T-helper 22 cell (primary cell): ENCODE results near the gene EMC1.
A peak's percentile ranks its signal among the peaks of the same experiment; 100 is the strongest.
"Not testable (repeated sequence)": the region's sequence is repeated elsewhere in the genome, so short reads cannot be mapped to it uniquely, and the experiment has no call there.

Source experiments
- DNase-seq: peaks from one replicate; pipeline ENCODE4 v3.0.0-alpha.2; 2020; ENCODE audit warnings: low read depth

Gene EMC1

DNA sequence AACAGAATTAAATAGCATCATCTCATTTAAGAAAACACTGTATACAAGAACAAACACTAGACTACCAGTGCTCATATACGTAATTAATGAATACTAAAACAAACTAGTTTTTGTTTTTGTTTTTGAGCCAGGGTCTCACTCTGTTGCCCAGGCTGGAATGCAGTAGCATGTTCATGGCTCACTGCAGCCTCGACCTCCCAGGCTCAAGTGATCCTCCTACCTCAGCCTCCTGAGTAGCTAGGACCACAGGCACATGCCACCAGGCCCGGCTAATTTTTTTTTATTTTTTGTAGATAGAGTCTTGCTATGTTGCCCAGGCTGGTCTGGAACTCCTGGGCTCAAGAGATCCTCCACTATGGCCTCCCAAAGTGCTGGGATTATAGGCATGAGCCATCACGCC is 34.7 kb downstream of the EMC1 start:
- DNase-seq = not testable (repeated sequence)

GRCh38 chr1:19213580-19213979 is 37.7 kb downstream of the EMC1 start:
- no peak for DNase-seq

DNA sequence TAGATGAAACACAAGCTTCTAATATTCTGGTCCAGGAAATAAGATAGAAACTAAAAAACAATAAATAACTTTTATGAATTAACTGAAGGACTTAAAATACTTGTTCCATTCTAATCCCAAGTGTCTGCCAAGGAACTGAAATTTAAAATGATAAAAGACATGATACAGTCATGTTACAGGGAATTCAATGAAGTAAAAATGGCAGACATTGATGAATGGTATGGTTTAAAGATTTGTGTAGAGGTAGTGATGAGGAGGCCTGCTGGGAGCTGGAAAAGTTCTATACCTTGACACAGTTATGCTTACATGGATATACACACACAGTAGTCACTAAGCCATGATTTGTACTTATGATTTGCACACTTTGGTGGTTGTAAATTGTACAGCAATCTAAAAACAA is 39.2 kb downstream of the EMC1 start:
- no peak for DNase-seq

GRCh38 chr1:19210772-19211549 is 40.4 kb downstream of the EMC1 start:
- no peak for DNase-seq

DNA sequence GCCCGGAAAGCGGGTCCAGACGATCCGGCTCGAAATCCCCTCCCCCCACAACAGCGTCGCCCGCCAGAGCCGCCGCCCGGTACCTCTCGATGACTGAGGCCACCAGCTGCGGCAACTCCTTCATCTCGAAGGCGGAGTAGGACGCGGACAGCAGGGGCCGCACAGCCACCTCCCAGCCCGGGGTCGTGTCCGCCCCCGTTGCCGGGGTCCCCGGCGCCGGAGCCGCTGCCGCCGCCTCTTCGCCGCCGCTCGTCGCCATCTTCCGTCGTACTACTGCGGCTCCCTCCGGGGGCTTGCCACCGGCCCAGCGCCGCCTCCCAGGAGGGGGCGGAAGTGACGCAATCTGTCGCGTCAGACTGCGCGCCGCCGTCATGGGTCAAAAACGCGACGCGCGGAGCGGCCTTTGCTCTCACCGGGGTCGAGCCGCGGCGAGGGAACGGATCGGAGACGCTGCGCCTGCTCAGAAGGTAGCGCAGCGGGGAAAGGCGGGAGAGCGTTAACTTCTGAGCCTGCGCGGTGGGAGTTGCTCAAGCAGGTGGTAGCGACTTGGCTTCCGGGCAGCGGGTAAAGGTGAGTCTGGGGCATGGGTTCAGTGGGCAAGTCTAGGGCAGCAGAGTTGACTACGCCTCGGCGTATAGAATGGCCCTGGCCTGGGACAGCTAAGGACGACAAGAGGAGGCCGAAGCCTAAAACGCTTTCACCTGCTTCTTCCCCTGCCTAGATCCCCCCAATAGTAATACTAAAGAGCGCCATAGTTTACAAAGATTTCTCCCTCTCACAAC is 41.1 kb downstream of the EMC1 start, which contains the start of gene UBR4:
Gene UBR4, minus strand, starts transcription at position 277 of the 782 bp plus-strand sequence. Its CDS starts 18 bp downstream, at position 259.
- peak; percentile 94 for DNase-seq

DNA sequence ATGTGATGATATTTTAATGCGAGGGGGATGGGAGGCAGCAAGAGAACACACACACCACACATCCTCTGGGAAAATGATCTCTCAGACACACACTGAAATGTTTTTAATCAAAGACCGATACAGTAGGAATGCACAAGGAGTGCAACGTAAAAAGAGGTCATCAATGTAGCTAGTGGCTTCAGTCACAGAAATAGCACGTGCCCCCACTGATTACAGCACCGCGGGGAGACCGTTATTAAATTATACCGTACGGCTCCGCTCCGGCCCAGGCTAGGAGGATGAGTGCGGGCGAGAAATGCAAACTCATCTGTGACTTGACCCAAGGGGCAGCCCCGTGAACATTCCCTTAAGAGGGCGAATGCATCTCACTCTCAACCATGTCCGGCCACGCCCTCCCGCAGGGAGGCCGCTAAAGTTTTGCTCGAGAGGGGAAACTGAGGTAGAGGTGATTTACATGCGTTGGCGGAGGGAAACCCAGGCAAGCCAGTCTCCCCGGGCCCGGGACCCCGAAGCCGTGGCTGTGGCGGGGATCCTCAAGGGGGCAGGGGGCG is 41.8 kb downstream of the EMC1 start:
- peak; percentile 16 for DNase-seq

GRCh38 chr1:19208710-19209438 is 42.5 kb downstream of the EMC1 start:
- no peak for DNase-seq

DNA sequence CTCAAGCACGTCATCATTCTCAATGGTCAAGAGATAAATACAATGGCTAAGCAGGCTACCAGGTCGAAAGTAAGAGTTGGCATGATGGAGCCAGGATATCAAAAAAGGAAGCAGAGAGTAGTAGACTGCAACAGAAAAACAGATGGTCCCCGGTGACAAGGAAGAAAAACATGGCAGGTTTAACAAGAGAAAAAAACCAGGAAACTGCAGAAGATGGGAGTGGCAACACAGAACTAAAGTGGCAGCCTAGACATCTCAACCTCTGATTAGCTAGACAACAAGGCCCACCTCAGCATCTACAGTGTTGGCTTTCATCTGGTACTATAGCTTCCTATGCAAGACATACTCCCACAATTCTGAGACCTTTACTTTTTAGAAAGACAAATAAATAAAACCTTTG is 44.4 kb downstream of the EMC1 start:
- DNase-seq = no peak

GRCh38 chr1:19205845-19206244 is 45.5 kb downstream of the EMC1 start:
- DNase-seq = no peak

GRCh38 chr1:19205403-19205802 is 45.9 kb downstream of the EMC1 start:
- DNase-seq = no peak

GRCh38 chr1:19204446-19205266 is 46.7 kb downstream of the EMC1 start:
- no peak for DNase-seq

DNA sequence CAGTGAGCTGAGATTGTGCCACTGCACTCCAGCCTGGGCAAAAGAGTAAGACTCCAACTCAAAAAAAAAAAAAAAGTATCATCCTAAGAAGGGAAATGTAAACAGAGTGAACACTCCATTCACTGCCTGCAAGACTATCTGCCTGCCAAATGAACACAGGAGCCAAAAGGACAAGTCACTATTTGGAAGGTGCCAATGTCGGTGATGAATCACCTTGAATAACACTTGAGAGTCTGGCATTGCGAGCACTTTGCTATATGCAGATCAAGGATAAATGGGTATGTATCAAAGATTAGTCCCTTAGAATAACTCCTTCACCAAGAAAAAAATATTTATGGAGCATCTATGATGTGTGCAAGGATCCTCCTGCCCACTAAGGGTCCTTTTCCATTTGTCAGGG is 47.9 kb downstream of the EMC1 start:
- no peak for DNase-seq

GRCh38 chr1:19202396-19202795 is 48.9 kb downstream of the EMC1 start:
- no peak for DNase-seq

- no peak for DNase-seq
These were observed 51.2 kb downstream of the EMC1 start for GRCh38 chr1:19199969-19200604.

DNA sequence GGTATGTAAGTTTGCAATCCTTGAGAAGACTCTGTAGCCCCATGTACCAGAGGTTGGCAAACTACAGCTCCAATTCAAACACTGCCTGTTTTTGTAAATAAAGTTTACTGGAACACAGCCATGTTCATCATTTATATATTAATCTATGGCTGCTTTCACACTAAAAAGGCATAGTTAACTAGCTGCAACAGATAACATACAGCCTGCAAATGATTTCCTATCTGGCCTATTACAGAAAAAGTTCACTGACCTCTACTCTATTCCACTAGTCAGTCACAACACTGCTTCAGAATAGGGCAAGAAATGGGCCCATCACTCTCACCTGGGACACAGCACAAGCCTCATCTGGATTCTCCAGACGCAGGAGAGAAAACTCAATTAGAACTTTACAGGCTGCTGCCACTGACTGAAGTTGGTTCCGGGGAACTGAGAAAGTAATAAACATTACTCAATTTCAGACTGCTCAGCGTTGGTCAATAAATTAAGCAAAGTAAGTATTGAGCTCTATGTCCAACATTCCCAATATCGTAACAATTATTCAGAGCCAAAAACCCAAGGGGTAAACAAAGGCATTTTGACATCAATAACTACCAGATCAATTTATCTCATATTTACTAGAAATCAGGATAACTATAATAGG is 51.9 kb downstream of the EMC1 start:
- DNase-seq = no peak

DNA sequence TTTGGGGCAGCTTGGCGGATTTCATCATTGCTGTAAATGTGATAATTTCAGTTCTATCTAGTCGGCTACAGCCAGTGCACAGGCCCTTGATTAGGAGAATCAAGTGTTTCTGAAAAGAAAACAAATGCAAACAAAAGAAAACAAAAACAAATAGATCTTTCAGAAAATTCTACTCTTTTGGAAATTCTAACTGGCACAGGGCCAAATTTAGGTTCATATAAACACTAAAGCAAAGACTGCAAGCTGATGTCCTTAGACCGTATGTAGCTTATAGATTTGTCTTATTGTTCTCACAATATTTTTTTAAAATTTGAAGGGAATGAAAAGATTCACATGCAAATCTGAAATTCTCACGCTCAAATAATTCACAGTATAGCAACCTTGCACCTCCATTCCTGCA is 52.5 kb downstream of the EMC1 start:
- no peak for DNase-seq

DNA sequence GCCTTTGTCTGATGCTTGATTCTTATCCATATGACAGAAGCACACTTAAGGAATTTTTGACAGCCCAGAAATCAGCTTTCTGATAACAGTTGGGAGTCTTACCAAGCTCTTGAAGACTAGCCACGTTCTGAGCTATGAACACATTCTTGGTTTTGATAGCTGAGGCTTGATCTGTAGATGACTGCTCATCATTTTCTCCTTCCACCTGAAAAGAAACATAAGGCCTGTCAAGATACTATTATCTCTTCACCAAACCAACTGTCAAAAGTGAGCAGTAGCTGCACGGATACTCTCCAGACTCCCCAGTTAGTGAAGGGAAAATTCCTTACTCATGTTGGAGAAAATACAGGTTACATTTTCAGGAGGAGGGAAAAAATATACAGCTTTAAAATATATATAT is 53.5 kb downstream of the EMC1 start:
- DNase-seq = no peak

- DNase-seq = no peak
These were observed 55.0 kb downstream of the EMC1 start for GRCh38 chr1:19196331-19196730.

GRCh38 chr1:19193004-19193403 is 58.3 kb downstream of the EMC1 start:
- no peak for DNase-seq

GRCh38 chr1:19191811-19192210 is 59.5 kb downstream of the EMC1 start:
- no peak for DNase-seq

DNA sequence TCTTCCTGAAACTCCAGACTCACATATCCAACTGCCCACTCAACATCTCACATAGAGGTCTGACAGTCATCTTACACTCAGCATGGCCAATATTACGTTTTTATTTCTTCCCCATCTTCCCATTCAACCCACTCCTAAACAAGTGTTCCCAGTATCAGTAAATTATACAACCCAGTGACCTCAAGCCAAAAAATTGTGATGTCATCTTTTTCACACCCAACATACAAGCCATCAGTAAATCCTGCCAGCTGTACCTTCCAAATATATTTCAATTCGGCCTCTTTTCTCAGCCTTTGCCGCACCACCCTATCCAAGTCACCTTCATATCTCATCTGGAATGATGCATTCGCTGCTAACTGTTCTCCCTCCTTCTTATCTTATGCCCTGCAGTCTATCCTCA is 60.9 kb downstream of the EMC1 start:
- no peak for DNase-seq
